HUES48 (cell line): ENCODE data around the gene ADCY10.

Experiments used
- H3K27ac ChIP-seq: one replicate; pipeline ENCODE4 v1.7.0; 2013; ENCODE audit warnings: low read depth, low read length, inconsistent platforms
- H3K27me3 ChIP-seq: 2 replicates; pipeline ENCODE4 v1.6.1; 2013; ENCODE audit warnings: mild to moderate bottlenecking, low read length; ENCODE audit not compliant: control insufficient read depth, insufficient read depth
- H3K36me3 ChIP-seq: 2 replicates; pipeline ENCODE4 v1.6.1; 2013; ENCODE audit warnings: low read length; ENCODE audit not compliant: control insufficient read depth, insufficient read depth
- H3K4me1 ChIP-seq: 2 replicates; pipeline ENCODE4 v1.6.1; 2013; ENCODE audit warnings: mild to moderate bottlenecking, low read length; ENCODE audit not compliant: control insufficient read depth, insufficient read depth
- H3K4me3 ChIP-seq: 2 replicates; pipeline ENCODE4 v1.5.1; 2013; ENCODE audit warnings: mild to moderate bottlenecking, low read depth, low read length
- H3K9ac ChIP-seq: 2 replicates; pipeline ENCODE4 v1.6.1; 2013; ENCODE audit warnings: mild to moderate bottlenecking, low read depth, low read length, moderate library complexity
- H3K9me3 ChIP-seq: 2 replicates; pipeline ENCODE4 v1.6.1; 2013; ENCODE audit warnings: low read length; ENCODE audit not compliant: control insufficient read depth, insufficient read depth

ADCY10 gene

GRCh38 chr1:167924543-167925231, 10.8 kb upstream of the ADCY10 start:
- Histone ChIP-seq H3K4me1 (peaks cover 14% of the 10 kb centered on the region; the same call in 1 of the 2 replicates), H3K27ac (no peak overlapping the region), H3K9ac (no peak overlapping the region)

GRCh38 chr1:167924102-167924501, 10.2 kb upstream of the ADCY10 start:
- no peak overlapping the region for H3K27ac ChIP-seq
- no peaks in the 10 kb centered on the region for H3K36me3 ChIP-seq
- no peaks in the 10 kb centered on the region for H3K27me3 ChIP-seq
- H3K9ac ChIP-seq = no peak overlapping the region
- peaks cover 14% of the 10 kb centered on the region; the same call in 1 of the 2 replicates for H3K4me1 ChIP-seq
- H3K9me3 ChIP-seq = no peaks in the 10 kb centered on the region
- no peak overlapping the region for H3K4me3 ChIP-seq

More at GRCh38 chr1:167924543-167925231, 10.8 kb upstream of the ADCY10 start:
- Histone ChIP-seq H3K27me3 (no peaks in the 10 kb centered on the region), H3K4me3 (no peak overlapping the region), H3K9me3 (no peaks in the 10 kb centered on the region), H3K36me3 (no peaks in the 10 kb centered on the region)

GRCh38 chr1:167923324-167924056, 9.6 kb upstream of the ADCY10 start:
- Histone ChIP-seq H3K9me3 (no peaks in the 10 kb centered on the region), H3K36me3 (no peaks in the 10 kb centered on the region), H3K9ac (no peak overlapping the region), H3K4me1 (peaks cover 10% of the 10 kb centered on the region; the same call in 1 of the 2 replicates), H3K4me3 (no peak overlapping the region), H3K27me3 (no peaks in the 10 kb centered on the region), H3K27ac (no peak overlapping the region)

DNA sequence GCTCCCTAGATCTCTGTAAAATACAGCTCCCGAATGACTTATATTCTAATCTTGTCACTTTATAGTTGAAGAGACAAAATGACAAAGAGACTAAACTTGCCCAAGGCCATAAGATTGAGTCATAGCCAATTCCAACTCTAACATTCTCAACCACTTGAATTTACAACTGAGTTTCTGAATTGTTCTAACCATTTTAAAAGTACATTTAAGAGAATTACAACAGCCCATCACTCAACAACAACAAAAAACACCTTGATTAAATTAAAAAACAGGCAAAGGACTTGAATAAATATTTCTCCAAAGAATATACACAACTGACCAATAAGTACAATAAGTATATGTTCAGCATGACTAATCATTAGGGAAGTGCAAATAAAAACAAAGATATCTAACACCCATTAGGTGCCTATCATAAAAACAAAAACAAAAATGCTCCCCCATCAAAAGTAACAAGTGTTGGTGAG, 8.7 kb upstream of the ADCY10 start:
- H3K36me3 ChIP-seq = no peaks in the 10 kb centered on the region
- H3K9ac ChIP-seq = no peak overlapping the region
- no peak overlapping the region for H3K4me3 ChIP-seq
- H3K27ac ChIP-seq = no peak overlapping the region
- H3K9me3 ChIP-seq = no peaks in the 10 kb centered on the region
- no peaks in the 10 kb centered on the region for H3K27me3 ChIP-seq
- H3K4me1 ChIP-seq = peaks cover 6% of the 10 kb centered on the region; the same call in 1 of the 2 replicates

DNA sequence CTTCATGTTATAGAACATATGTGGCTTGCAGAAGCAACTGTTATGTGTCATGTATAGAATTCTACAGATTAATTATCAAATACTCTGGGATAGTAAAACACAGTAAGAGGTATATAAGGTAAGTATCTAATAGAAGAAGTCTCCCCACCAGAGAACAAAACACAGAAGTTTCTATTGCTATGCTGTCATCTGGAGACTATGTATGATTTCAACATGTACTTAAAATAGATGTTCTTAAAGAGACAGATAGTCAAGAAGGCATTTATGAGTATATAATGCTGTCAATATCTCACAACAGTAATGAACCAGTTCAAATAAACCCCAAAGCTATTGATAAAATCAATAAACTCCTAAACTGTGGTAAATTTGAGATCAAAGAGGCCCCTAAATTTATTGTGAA, 8.1 kb upstream of the ADCY10 start:
- Histone ChIP-seq H3K36me3 (no peaks in the 10 kb centered on the region), H3K4me3 (no peak overlapping the region), H3K9ac (no peak overlapping the region), H3K9me3 (no peaks in the 10 kb centered on the region), H3K4me1 (0 out of 2 replicates have a peak, but pooled peaks cover 3% of the 10 kb centered on the region), H3K27me3 (no peaks in the 10 kb centered on the region), H3K27ac (no peak overlapping the region)

GRCh38 chr1:167916766-167917511, 3.0 kb upstream of the ADCY10 start:
- Histone ChIP-seq H3K36me3 (no peaks in the 10 kb centered on the region), H3K27ac (no peak overlapping the region), H3K9ac (no peak overlapping the region), H3K4me3 (no peak overlapping the region), H3K4me1 (peaks cover 18% of the 10 kb centered on the region), H3K27me3 (no peaks in the 10 kb centered on the region), H3K9me3 (no peaks in the 10 kb centered on the region)

GRCh38 chr1:167915569-167915968, 1.6 kb upstream of the ADCY10 start:
- H3K36me3 ChIP-seq = no peaks in the 10 kb centered on the region
- peaks cover under 1% of the 10 kb centered on the region; the same call in 1 of the 2 replicates for H3K9me3 ChIP-seq
- peaks cover 24% of the 10 kb centered on the region for H3K4me1 ChIP-seq
- H3K4me3 ChIP-seq = no peak overlapping the region
- H3K9ac ChIP-seq = no peak overlapping the region
- H3K27ac ChIP-seq = no peak overlapping the region
- H3K27me3 ChIP-seq = no peaks in the 10 kb centered on the region

DNA sequence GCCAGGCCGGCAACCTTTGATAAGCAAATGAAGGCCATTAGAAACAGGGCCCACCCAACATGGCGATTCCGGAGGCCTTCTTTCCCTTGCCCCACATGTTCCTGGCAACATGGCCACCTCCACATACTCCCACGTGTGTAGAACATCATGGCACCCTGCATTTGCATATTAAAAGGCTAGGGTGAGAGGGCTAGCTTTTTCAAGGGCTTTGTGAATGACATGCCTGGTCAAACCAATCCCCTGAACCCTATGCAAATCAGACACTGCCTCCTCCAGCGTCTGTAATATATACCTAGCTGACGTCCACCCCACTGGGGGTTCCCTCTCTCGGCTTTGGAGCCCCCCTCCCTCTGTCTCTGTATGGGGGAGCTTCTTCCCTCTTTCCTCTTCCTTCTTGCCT, 1.6 kb downstream of the ADCY10 start:
- Histone ChIP-seq H3K4me3 (no peak overlapping the region), H3K9ac (no peak overlapping the region), H3K9me3 (peaks cover 22% of the 10 kb centered on the region), H3K4me1 (peaks cover 24% of the 10 kb centered on the region), H3K36me3 (no peaks in the 10 kb centered on the region), H3K27ac (no peak overlapping the region), H3K27me3 (no peaks in the 10 kb centered on the region)

DNA sequence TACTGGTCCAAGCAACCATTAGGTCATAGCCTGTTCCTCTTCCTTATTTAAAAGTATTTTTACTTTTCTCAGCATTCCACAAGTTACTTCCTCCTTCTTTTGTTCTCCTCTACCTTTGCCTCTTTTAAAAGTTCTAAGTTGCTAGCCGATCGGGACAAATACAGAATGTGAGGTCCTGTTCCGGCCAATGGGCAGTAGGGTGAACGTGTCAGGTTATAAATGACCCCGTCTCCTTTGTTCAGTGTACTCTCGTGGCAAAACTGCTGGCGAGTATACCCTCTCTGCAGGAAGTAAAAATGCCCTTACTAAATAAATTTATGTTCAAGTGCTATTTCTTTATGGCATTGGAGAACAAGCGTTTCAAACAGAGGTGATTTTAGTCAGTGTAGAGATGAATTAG, 2.5 kb downstream of the ADCY10 start:
- H3K4me3 ChIP-seq = no peak overlapping the region
- H3K36me3 ChIP-seq = no peaks in the 10 kb centered on the region
- no peak overlapping the region for H3K27ac ChIP-seq
- no peak overlapping the region for H3K9ac ChIP-seq
- H3K4me1 ChIP-seq = peaks cover 24% of the 10 kb centered on the region
- no peaks in the 10 kb centered on the region for H3K27me3 ChIP-seq
- peaks cover 22% of the 10 kb centered on the region for H3K9me3 ChIP-seq

GRCh38 chr1:167910530-167910929, 3.4 kb downstream of the ADCY10 start:
- Histone ChIP-seq H3K9ac (no peak overlapping the region), H3K36me3 (no peaks in the 10 kb centered on the region), H3K27me3 (no peaks in the 10 kb centered on the region), H3K4me1 (peaks cover 27% of the 10 kb centered on the region), H3K4me3 (no peak overlapping the region), H3K27ac (no peak overlapping the region), H3K9me3 (peaks cover 22% of the 10 kb centered on the region)
